Liver (tissue), 9 donors: ENCODE measurements around the gene SYNPR. TPM values are rescaled to one million over a fixed set of nuclear protein-coding genes. Genes with fewer than 3 reads are reported as not detected.

Source experiments
- DNase-seq: peaks from one replicate; pipeline ENCODE4 v3.0.0-alpha.2; 2017; ENCODE audit warnings: low spot score
- H3K27ac ChIP-seq, 2 donors: one replicate each; pipeline ENCODE4 v1.7.0; 2013; ENCODE audit warnings: inconsistent platforms in 2 of 2, low read length in 2 of 2, control low read depth in 1 of 2, low read depth in 1 of 2, mild to moderate bottlenecking in 1 of 2
- H3K27me3 ChIP-seq, 4 donors: one replicate each; pipeline versions ENCODE4 v1.6.1 to v1.7.0; 2013; ENCODE audit warnings: low read length in 3 of 4, inconsistent platforms in 1 of 4, mild to moderate bottlenecking in 1 of 4, moderate library complexity in 1 of 4; ENCODE audit not compliant: control insufficient read depth in 4 of 4, insufficient read depth in 4 of 4
- H3K36me3 ChIP-seq, 4 donors: one replicate each; pipeline versions ENCODE4 v1.6.1 to v1.7.0; 2013; ENCODE audit warnings: low read length in 3 of 4, mild to moderate bottlenecking in 3 of 4, low read depth in 1 of 4, moderate library complexity in 1 of 4; ENCODE audit not compliant: control insufficient read depth in 4 of 4, insufficient read depth in 3 of 4
- H3K4me1 ChIP-seq, 4 donors: one replicate each; pipeline versions ENCODE4 v1.6.1 to v1.7.0; 2013; ENCODE audit warnings: low read length in 3 of 4, mild to moderate bottlenecking in 3 of 4, moderate library complexity in 1 of 4; ENCODE audit not compliant: control insufficient read depth in 4 of 4, insufficient read depth in 4 of 4
- H3K4me3 ChIP-seq, 3 donors: one replicate each; pipeline versions ENCODE4 v1.6.1 to v1.7.0; 2013; ENCODE audit warnings: low read length in 3 of 3, control low read depth in 1 of 3, low read depth in 1 of 3, mild to moderate bottlenecking in 1 of 3
- H3K9ac ChIP-seq, 2 donors: one replicate each; pipeline ENCODE4 v1.7.0; 2013; ENCODE audit warnings: low read length in 2 of 2, mild to moderate bottlenecking in 2 of 2, moderate library complexity in 2 of 2, control low read depth in 1 of 2, low read depth in 1 of 2
- H3K9me3 ChIP-seq, 4 donors: one replicate each; pipeline versions ENCODE4 v1.6.1 to v1.7.0; 2013; ENCODE audit warnings: low read length in 3 of 4; ENCODE audit not compliant: control insufficient read depth in 4 of 4
- CTCF ChIP-seq: fragments of 150-350 bp; IDR thresholded peaks from 2 replicates; pipeline ENCODE4 v1.5.1; 2017; ENCODE audit warnings: improper control_type of control experiment, low read depth, low read length; ENCODE audit not compliant: missing input control
- EGR1 ChIP-seq, 2 donors: IDR thresholded peaks; 2 replicates each; pipeline ENCODE4 v1.6.1; 2016 to 2018; ENCODE audit warnings: antibody characterized with exemption in 2 of 2, low read depth in 2 of 2
- FOXA1 ChIP-seq: IDR thresholded peaks from 2 replicates; pipeline ENCODE4 v1.6.1; 2016; ENCODE audit warnings: antibody characterized with exemption
- FOXA2 ChIP-seq: IDR thresholded peaks from 2 replicates; pipeline ENCODE4 v1.6.1; 2016; ENCODE audit warnings: antibody characterized with exemption
- GABPA ChIP-seq, 2 donors: IDR thresholded peaks in 1 of 2; conservative IDR thresholded peaks in 1 of 2; 2 replicates each; pipeline ENCODE4 v1.6.1; 2016; ENCODE audit warnings: antibody characterized with exemption in 2 of 2, mild to moderate bottlenecking in 1 of 2, moderate library complexity in 1 of 2
- HNF4A ChIP-seq, 2 donors: conservative IDR thresholded peaks; 2 replicates each; pipeline ENCODE4 v1.6.1; 2016; ENCODE audit warnings: antibody characterized with exemption in 2 of 2, mild to moderate bottlenecking in 2 of 2
- HNF4G ChIP-seq: IDR thresholded peaks from 2 replicates; pipeline ENCODE4 v1.6.1; 2016; ENCODE audit warnings: antibody characterized with exemption
- JUND ChIP-seq, 2 donors: IDR thresholded peaks; 2 replicates each; pipeline ENCODE4 v1.6.1; 2016; ENCODE audit warnings: antibody characterized with exemption in 2 of 2
- MAX ChIP-seq: IDR thresholded peaks from 2 replicates; pipeline ENCODE4 v1.6.1; 2016; ENCODE audit warnings: antibody characterized with exemption
- NR2F2 ChIP-seq: IDR thresholded peaks from 2 replicates; pipeline ENCODE4 v1.6.1; 2016; ENCODE audit warnings: antibody characterized with exemption
- RAD21 ChIP-seq, 2 donors: IDR thresholded peaks; 2 replicates each; pipeline ENCODE4 v1.6.1; 2016; ENCODE audit warnings: antibody characterized with exemption in 2 of 2, mild to moderate bottlenecking in 2 of 2
- REST ChIP-seq: IDR thresholded peaks from 2 replicates; pipeline ENCODE4 v1.6.1; 2016; ENCODE audit warnings: antibody characterized with exemption, mild to moderate bottlenecking
- RXRA ChIP-seq, 2 donors: IDR thresholded peaks; 2 replicates each; pipeline ENCODE4 v1.6.1; 2017 to 2018; ENCODE audit warnings: antibody characterized with exemption in 2 of 2, mild to moderate bottlenecking in 1 of 2
- SP1 ChIP-seq: IDR thresholded peaks from 2 replicates; pipeline ENCODE4 v1.6.1; 2018; ENCODE audit warnings: antibody characterized with exemption, mild to moderate bottlenecking
- TAF1 ChIP-seq: conservative IDR thresholded peaks from 2 replicates; pipeline ENCODE4 v1.6.1; 2016; ENCODE audit warnings: antibody characterized with exemption, mild to moderate bottlenecking
- YY1 ChIP-seq: IDR thresholded peaks from 2 replicates; pipeline ENCODE4 v1.6.1; 2016; ENCODE audit warnings: antibody characterized with exemption, mild to moderate bottlenecking
- WGBS: extraction: QIAGEN DNeasy Blood & Tissue Kit; methylation state at CpG from one replicate; pipeline ENCODE4 v1.1.7; 2013; 5-methylcytosine and 5-hydroxymethylcytosine counted together
- polyA plus RNA-seq, 2 donors: library from polyadenylated mRNA; stranded (reverse) in 1 of 2; unstranded in 1 of 2; fragments of 200-250 nt in 1 of 2; fragments of >200 nt in 1 of 2; fragmentation: Nextera tagmentation in 1 of 2; extraction: Ambion mirVana in 1 of 2; gene quantifications; one replicate each; pipeline versions ENCODE4 v1.2.1 to v1.2.3, GENCODE V29; 2013 to 2015
- total RNA-seq, 2 donors: library from RNA; depleted of rRNA; stranded (reverse); fragments of >200 nt; gene quantifications; one replicate each; pipeline ENCODE4 v1.2.3, GENCODE V29; 2014
- TF ChIP-seq, protein P1 (sequence below): IDR thresholded peaks from 2 replicates; pipeline ENCODE4 v1.6.1; 2016; ENCODE audit warnings: antibody characterized with exemption
- TF ChIP-seq, protein P2 (sequence below): IDR thresholded peaks from 2 replicates; pipeline ENCODE4 v1.6.1; 2016; ENCODE audit warnings: antibody characterized with exemption
- donor health status: healthy.
- donor health status: healthy.
- donor health status: healthy.
- donor health status: healthy.
- donor health status: healthy.

The SYNPR gene
- total and polyA plus RNA-seq, 4 donors: not detected

DNA sequence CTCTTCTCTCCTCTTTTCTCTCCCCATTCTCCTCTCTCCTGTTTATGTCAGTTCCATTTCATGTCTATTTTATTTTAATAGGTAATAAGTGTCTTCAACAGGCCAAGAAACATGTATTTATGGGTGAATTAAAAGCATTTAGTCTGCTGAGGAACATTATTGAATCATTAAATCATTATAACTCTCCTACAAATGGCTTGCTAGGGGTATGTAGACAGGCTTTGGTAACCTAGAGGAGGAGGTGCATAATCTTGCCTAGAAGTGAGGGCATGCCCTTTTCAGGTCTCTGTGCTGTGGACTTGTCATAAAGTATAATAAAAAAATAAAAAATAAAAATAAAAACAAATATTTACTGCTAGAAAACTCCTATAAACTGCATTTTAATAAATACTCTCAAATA, 285.5 kb downstream of the SYNPR start:
- Histone ChIP-seq H3K36me3 (no peaks in the 10 kb centered on the region), H3K27me3 (peaks cover 0 to 3% (median 0%) of the 10 kb centered on the region in 4 donors), H3K9me3 (no peaks in the 10 kb centered on the region), H3K27ac (no peak overlapping the region), H3K4me3 (no peak overlapping the region), H3K9ac (no peak overlapping the region), H3K4me1 (no peaks in the 10 kb centered on the region)
- TF ChIP-seq MAX: no peak
- TF ChIP-seq JUND (IDR thresholded peaks at IDR 0.05): no peak
- no peak for TF ChIP-seq HNF4A (conservative IDR thresholded peaks at IDR 0.05)
- TF ChIP-seq, protein P1, sequence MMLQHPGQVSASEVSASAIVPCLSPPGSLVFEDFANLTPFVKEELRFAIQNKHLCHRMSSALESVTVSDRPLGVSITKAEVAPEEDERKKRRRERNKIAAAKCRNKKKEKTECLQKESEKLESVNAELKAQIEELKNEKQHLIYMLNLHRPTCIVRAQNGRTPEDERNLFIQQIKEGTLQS: no peak
- TF ChIP-seq TAF1: no peak
- TF ChIP-seq FOXA1: no peak
- TF ChIP-seq, protein P2, sequence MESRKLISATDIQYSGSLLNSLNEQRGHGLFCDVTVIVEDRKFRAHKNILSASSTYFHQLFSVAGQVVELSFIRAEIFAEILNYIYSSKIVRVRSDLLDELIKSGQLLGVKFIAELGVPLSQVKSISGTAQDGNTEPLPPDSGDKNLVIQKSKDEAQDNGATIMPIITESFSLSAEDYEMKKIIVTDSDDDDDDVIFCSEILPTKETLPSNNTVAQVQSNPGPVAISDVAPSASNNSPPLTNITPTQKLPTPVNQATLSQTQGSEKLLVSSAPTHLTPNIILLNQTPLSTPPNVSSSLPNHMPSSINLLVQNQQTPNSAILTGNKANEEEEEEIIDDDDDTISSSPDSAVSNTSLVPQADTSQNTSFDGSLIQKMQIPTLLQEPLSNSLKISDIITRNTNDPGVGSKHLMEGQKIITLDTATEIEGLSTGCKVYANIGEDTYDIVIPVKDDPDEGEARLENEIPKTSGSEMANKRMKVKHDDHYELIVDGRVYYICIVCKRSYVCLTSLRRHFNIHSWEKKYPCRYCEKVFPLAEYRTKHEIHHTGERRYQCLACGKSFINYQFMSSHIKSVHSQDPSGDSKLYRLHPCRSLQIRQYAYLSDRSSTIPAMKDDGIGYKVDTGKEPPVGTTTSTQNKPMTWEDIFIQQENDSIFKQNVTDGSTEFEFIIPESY: no peak
- TF ChIP-seq SP1: no peak
- TF ChIP-seq CTCF: no peak
- TF ChIP-seq FOXA2: no peak
- TF ChIP-seq RAD21 (IDR thresholded peaks at IDR 0.05): no peak
- no peak for TF ChIP-seq HNF4G
- no peak for TF ChIP-seq GABPA (IDR thresholded peaks at IDR 0.05 in 1 of 2, conservative IDR thresholded peaks at IDR 0.05 in 1 of 2)
- TF ChIP-seq RXRA (IDR thresholded peaks at IDR 0.05): no peak
- no peak for TF ChIP-seq YY1
- DNase-seq: no peak

DNA sequence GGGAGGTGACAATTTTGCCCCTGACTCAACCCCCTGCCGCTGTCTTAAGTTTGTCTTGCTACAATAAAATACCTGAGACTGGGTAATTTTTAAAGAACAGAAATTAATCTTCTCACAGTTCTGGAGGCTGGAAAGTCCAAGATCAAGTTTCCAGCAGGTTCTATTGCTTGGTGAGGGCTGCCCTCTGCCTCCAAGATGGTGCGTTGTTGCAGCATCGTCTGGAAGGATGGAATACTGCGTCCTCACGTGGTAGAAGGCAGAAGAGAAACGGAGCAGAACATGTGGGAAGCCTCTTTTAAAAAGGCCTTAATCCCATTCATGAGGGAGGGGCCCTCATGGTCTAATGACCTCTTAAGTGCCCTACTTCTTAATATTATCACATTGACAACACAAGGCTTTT, 287.1 kb downstream of the SYNPR start:
- TF ChIP-seq EGR1 (IDR thresholded peaks at IDR 0.05; ENCODE audit: low read depth in 2 of 2) (no peak), RXRA (IDR thresholded peaks at IDR 0.05) (no peak), TAF1 (no peak), RAD21 (IDR thresholded peaks at IDR 0.05) (no peak), FOXA2 (no peak), HNF4A (conservative IDR thresholded peaks at IDR 0.05) (no peak), REST (no peak), YY1 (no peak), SP1 (no peak), FOXA1 (no peak), CTCF (no peak), JUND (IDR thresholded peaks at IDR 0.05) (no peak), MAX (no peak), NR2F2 (no peak), GABPA (IDR thresholded peaks at IDR 0.05 in 1 of 2, conservative IDR thresholded peaks at IDR 0.05 in 1 of 2) (no peak), HNF4G (no peak)
- TF ChIP-seq, protein P1: no peak
- TF ChIP-seq, protein P2: no peak
- no peak overlapping the region for H3K9ac ChIP-seq
- H3K27me3 ChIP-seq: peaks cover 0 to 2% (median 0%) of the 10 kb centered on the region in 4 donors
- H3K9me3 ChIP-seq: peaks cover 0 to 3% (median under 1%) of the 10 kb centered on the region in 4 donors
- WGBS: 74% methylated on average over 6 of the region's 6 CpGs
- H3K36me3 ChIP-seq: no peaks in the 10 kb centered on the region
- H3K27ac ChIP-seq: no peak overlapping the region
- no peaks in the 10 kb centered on the region for H3K4me1 ChIP-seq
- no peak for DNase-seq
- no peak overlapping the region for H3K4me3 ChIP-seq
